Panc1 (cell line): ENCODE results near the gene MYMK. TPM values are rescaled to one million over a fixed set of nuclear protein-coding genes. Genes with fewer than 3 reads are reported as not detected.

ENCODE experiments used
- ATAC-seq: fragments of 200-7000 bp; cut with Tn5 transposase; 2 replicates; pipeline ENCODE4 v1.9.1; 2020; ENCODE audit warnings: mild to moderate bottlenecking, moderate library complexity
- BruUV-seq: library from RNA; stranded (reverse); fragments of 400-500 nt; replicated peaks from 2 replicates; lab custom pipeline; 2021; lab: Mats Ljungman, UMichigan
- CTCF ChIA-PET: fragments of 300-600 bp; sonication (Branson Sonifier 250); formaldehyde crosslinking; loops from one replicate; lab custom pipeline; 2022; ENCODE audit warnings: antibody characterized with exemption; lab: Charles Lee
- POLR2A ChIA-PET: fragments of 300-600 bp; sonication (Branson Sonifier 250); formaldehyde crosslinking; loops from one replicate; lab custom pipeline; 2022; ENCODE audit warnings: antibody characterized with exemption; lab: Charles Lee
- DNase-seq: peaks from one replicate; pipeline ENCODE4 v3.0.0-alpha.2; 2010; ENCODE audit warnings: low read depth, low spot score
- H3K27ac ChIP-seq: 2 replicates; pipeline ENCODE4 v1.5.1; 2011; ENCODE audit warnings: mild to moderate bottlenecking, low read length, inconsistent platforms
- H3K27me3 ChIP-seq: fragments of 200-500 bp; sonication (Bioruptor generic); 2 replicates; pipeline ENCODE4 v1.6.0; 2014; ENCODE audit warnings: low read length, inconsistent platforms; ENCODE audit not compliant: control insufficient read depth, insufficient read depth
- H3K36me3 ChIP-seq: fragments of 200-500 bp; sonication (Bioruptor generic); 2 replicates; pipeline ENCODE4 v1.5.1; 2014; ENCODE audit warnings: inconsistent platforms, mild to moderate bottlenecking, low read length, moderate library complexity; ENCODE audit not compliant: control insufficient read depth, insufficient read depth
- H3K4me1 ChIP-seq: 2 replicates; pipeline ENCODE4 v1.5.1; 2011; ENCODE audit warnings: inconsistent platforms, mild to moderate bottlenecking, low read length, moderate library complexity; ENCODE audit not compliant: control insufficient read depth, insufficient read depth
- H3K4me3 ChIP-seq, 2 experiments: 2 replicates each; pipeline ENCODE4 v1.5.1; 2011 to 2012; ENCODE audit warnings: low read depth in 2 of 2, low read length in 2 of 2, mild to moderate bottlenecking in 2 of 2, inconsistent platforms in 1 of 2, moderate library complexity in 1 of 2
- H3K9me3 ChIP-seq: fragments of 200-500 bp; sonication (Bioruptor generic); 2 replicates; pipeline ENCODE4 v1.5.1; 2014; ENCODE audit warnings: low read depth, mild to moderate bottlenecking, inconsistent platforms, low read length, moderate library complexity; ENCODE audit not compliant: control insufficient read depth, insufficient read depth
- CTCF ChIP-seq: fragments of 450-650 bp; IDR thresholded peaks from 2 replicates; pipeline ENCODE4 v1.5.1; 2017; ENCODE audit warnings: mild to moderate bottlenecking
- POLR2AphosphoS5 ChIP-seq: IDR thresholded peaks from 2 replicates; pipeline ENCODE4 v1.6.1; 2012; ENCODE audit warnings: mild to moderate bottlenecking, low read depth, low read length, moderate library complexity
- REST ChIP-seq, 2 experiments: IDR thresholded peaks; 2 replicates each; pipeline ENCODE4 v1.6.1; 2011 to 2012; ENCODE audit warnings: low read depth in 2 of 2, control low read depth in 1 of 2, low read length in 1 of 2, mild to moderate bottlenecking in 1 of 2, moderate library complexity in 1 of 2; ENCODE audit not compliant: insufficient read depth in 1 of 2
- SIN3A ChIP-seq: IDR thresholded peaks from 2 replicates; pipeline ENCODE4 v1.6.1; 2012; ENCODE audit warnings: low read depth, mild to moderate bottlenecking, low read length, moderate library complexity, borderline replicate concordance; ENCODE audit not compliant: insufficient read depth
- TCF7L2 ChIP-seq: IDR thresholded peaks from 2 replicates; pipeline ENCODE4 v1.6.1; 2011; ENCODE audit warnings: mild to moderate bottlenecking, low read depth, low read length, inconsistent platforms
- in situ Hi-C: cut with HindIII; loops from 2 replicates; pipeline ENCODE4 v1.10.0; 2016; ENCODE audit warnings: low sequenced_read_pairs, low pct_unique_long_range_greater_than_20kb
- intact Hi-C: fragments of 100-400 bp; cut with micrococcal nuclease; formaldehyde crosslinking; loops from one replicate; pipeline ENCODE4 v1.10.0; 2022; ENCODE audit not compliant: unreplicated experiment
- total RNA-seq: library from RNA; stranded (reverse); gene quantifications from one replicate; pipeline ENCODE4 v1.2.1, GENCODE V29; 2021; ENCODE audit not compliant: unreplicated experiment

MYMK gene
- total RNA-seq, 1 experiment from 2014 or later: not detected

- no peak overlapping the region for H3K27ac ChIP-seq
- BruUV-seq: no TSS peak
- no peaks in the 10 kb centered on the region for H3K27me3 ChIP-seq
- H3K4me1 ChIP-seq: no peaks in the 10 kb centered on the region
- DNase-seq: no peak
- no peaks in the 10 kb centered on the region for H3K9me3 ChIP-seq
- ChIA-PET POLR2A (no interaction called here), CTCF (interaction anchor here (0.7 kb wide), 1 partner anchor 497 kb away, joined by 4 read pairs; no protein-coding TSS in a partner anchor)
- no peak for ATAC-seq
- H3K36me3 ChIP-seq: no peaks in the 10 kb centered on the region
- no peak overlapping the region for H3K4me3 ChIP-seq
- in situ Hi-C loops: no loop called here
- intact Hi-C loops: no loop called here
- TF ChIP-seq POLR2AphosphoS5: no peak
- TF ChIP-seq CTCF: no peak
- no peak for TF ChIP-seq REST (IDR thresholded peaks at IDR 0.05; ENCODE audit: insufficient read depth in 1 of 2, low read depth in 2 of 2, low read length in 1 of 2)
- no peak for TF ChIP-seq SIN3A
- no peak for TF ChIP-seq TCF7L2
Measured at GRCh38 chr9:133526721-133527321, 2.1 kb upstream of the MYMK start.

GRCh38 chr9:133525677-133526076 is 918 bp upstream of the MYMK start:
- intact Hi-C loops: no loop called here

More at GRCh38 chr9:133525677-133526076, 918 bp upstream of the MYMK start:
- no peak for DNase-seq
- Histone ChIP-seq H3K4me3 (no peak overlapping the region), H3K4me1 (no peaks in the 10 kb centered on the region), H3K36me3 (no peaks in the 10 kb centered on the region), H3K27ac (no peak overlapping the region), H3K27me3 (no peaks in the 10 kb centered on the region), H3K9me3 (no peaks in the 10 kb centered on the region)
- no peak for TF ChIP-seq CTCF
- TF ChIP-seq SIN3A: no peak
- no peak for TF ChIP-seq POLR2AphosphoS5
- no peak for TF ChIP-seq TCF7L2
- no peak for TF ChIP-seq REST (IDR thresholded peaks at IDR 0.05; ENCODE audit: insufficient read depth in 1 of 2, low read depth in 2 of 2, low read length in 1 of 2)
- BruUV-seq: no TSS peak
- in situ Hi-C loops: no loop called here
- no peak for ATAC-seq
- CTCF ChIA-PET: no interaction called here
- POLR2A ChIA-PET: no interaction called here
